Endodermal cell (in vitro differentiated cells): ENCODE measurements around the gene TRIM38. TPM values are rescaled to one million over a fixed set of nuclear protein-coding genes. Genes with fewer than 3 reads are reported as not detected.

ENCODE experiments used
- DNase-seq: peaks from one replicate; pipeline ENCODE4 v3.0.0-alpha.2; 2017
- H3K27ac ChIP-seq: 2 replicates; pipeline ENCODE4 v1.5.1; 2013; ENCODE audit warnings: mild to moderate bottlenecking, low read depth, low read length, moderate library complexity
- H3K27me3 ChIP-seq: 2 replicates; pipeline ENCODE4 v1.6.1; 2013; ENCODE audit warnings: mild to moderate bottlenecking, low read length, moderate library complexity; ENCODE audit not compliant: insufficient read depth, control insufficient read depth, poor library complexity, severe bottlenecking
- H3K36me3 ChIP-seq: 2 replicates; pipeline ENCODE4 v1.7.0; 2013; ENCODE audit warnings: mild to moderate bottlenecking, low read length, moderate library complexity; ENCODE audit not compliant: control insufficient read depth, insufficient read depth
- H3K4me1 ChIP-seq: one replicate; pipeline ENCODE4 v1.7.0; 2013; ENCODE audit warnings: low read length; ENCODE audit not compliant: control insufficient read depth, insufficient read depth
- H3K4me3 ChIP-seq: 2 replicates; pipeline ENCODE4 v1.5.1; 2013; ENCODE audit warnings: mild to moderate bottlenecking, low read length, moderate library complexity
- H3K9ac ChIP-seq: 2 replicates; pipeline ENCODE4 v1.6.1; 2013; ENCODE audit warnings: mild to moderate bottlenecking, low read length, moderate library complexity; ENCODE audit not compliant: poor library complexity, severe bottlenecking; ENCODE audit errors: extremely low read depth
- H3K9me3 ChIP-seq: 2 replicates; pipeline ENCODE4 v1.6.1; 2013; ENCODE audit warnings: mild to moderate bottlenecking, low read length, moderate library complexity; ENCODE audit not compliant: control insufficient read depth
- H3K27ac Mint-ChIP-seq: 2 replicates; pipeline ENCODE4 v1.8.0; 2020; ENCODE audit warnings: mixed read lengths
- H3K27me3 Mint-ChIP-seq: 2 replicates; pipeline ENCODE4 v1.8.0; 2021; ENCODE audit warnings: mild to moderate bottlenecking, mixed read lengths; ENCODE audit not compliant: insufficient read depth
- H3K36me3 Mint-ChIP-seq: 2 replicates; pipeline ENCODE4 v1.8.0; 2020; ENCODE audit warnings: low read depth, mixed read lengths
- H3K4me1 Mint-ChIP-seq: 2 replicates; pipeline ENCODE4 v1.8.0; 2020; ENCODE audit warnings: mixed read lengths
- H3K4me3 Mint-ChIP-seq: 2 replicates; pipeline ENCODE4 v1.8.0; 2020; ENCODE audit warnings: mild to moderate bottlenecking, moderate library complexity, mixed read lengths
- H3K9me3 Mint-ChIP-seq: 2 replicates; pipeline ENCODE4 v1.8.0; 2020; ENCODE audit warnings: mild to moderate bottlenecking, mixed read lengths
- WGBS, 2 experiments: methylation state at CpG; one replicate each; pipeline versions ENCODE4 v1.1.5 to v1.1.7; 2013; ENCODE audit warnings: missing lambda C conversion rate in 2 of 2, mixed read lengths in 1 of 2; ENCODE audit not compliant: insufficient coverage in 1 of 2, insufficient read length in 1 of 2; 5-methylcytosine and 5-hydroxymethylcytosine counted together
- total RNA-seq, 2 donors: library from RNA; stranded (reverse); fragmentation: NEBNext Ultra II Directional in 1 of 2; extraction: Animal tissue kit (Norgen Biotek cat#: 25700) in 1 of 2; gene quantifications; 2 replicates in 1 of 2; 3 replicates in 1 of 2; pipeline ENCODE4 v1.2.1, GENCODE V29; 2021
- TF ChIP-seq, protein P1 (sequence below): fragments of 200-600 bp; sonication (generic); conservative IDR thresholded peaks from 2 replicates; pipeline ENCODE4 v1.5.0; 2021; ENCODE audit warnings: antibody characterized with exemption, mild to moderate bottlenecking

Gene TRIM38
- total RNA-seq, 2 donors from 2014 or later = 4.2 to 4.4 TPM

GRCh38 chr6:26022737-26023136 lies 60.1 kb downstream of the TRIM38 start:
- Histone ChIP-seq H3K27me3 (no peaks in the 10 kb centered on the region), H3K9ac (no peak overlapping the region), H3K4me3 (no peak overlapping the region), H3K27ac (no peak overlapping the region), H3K4me1 (peaks cover 8% of the 10 kb centered on the region), H3K36me3 (no peaks in the 10 kb centered on the region), H3K9me3 (peaks cover 12% of the 10 kb centered on the region)
- Mint-ChIP-seq H3K27me3 (no peaks in the 10 kb centered on the region), H3K36me3 (peaks cover 2% of the 10 kb centered on the region), H3K9me3 (peaks cover 15% of the 10 kb centered on the region), H3K4me1 (peaks cover 45% of the 10 kb centered on the region), H3K4me3 (peak overlapping the region; percentile 82), H3K27ac (peak overlapping the region; percentile 62)
- no peak for DNase-seq
- WGBS, 2 experiments = 80% methylated on average over 1 of the region's 1 CpG; no CpG with 5 or more reads in 1 of the 2 experiments
- TF ChIP-seq, protein P1, sequence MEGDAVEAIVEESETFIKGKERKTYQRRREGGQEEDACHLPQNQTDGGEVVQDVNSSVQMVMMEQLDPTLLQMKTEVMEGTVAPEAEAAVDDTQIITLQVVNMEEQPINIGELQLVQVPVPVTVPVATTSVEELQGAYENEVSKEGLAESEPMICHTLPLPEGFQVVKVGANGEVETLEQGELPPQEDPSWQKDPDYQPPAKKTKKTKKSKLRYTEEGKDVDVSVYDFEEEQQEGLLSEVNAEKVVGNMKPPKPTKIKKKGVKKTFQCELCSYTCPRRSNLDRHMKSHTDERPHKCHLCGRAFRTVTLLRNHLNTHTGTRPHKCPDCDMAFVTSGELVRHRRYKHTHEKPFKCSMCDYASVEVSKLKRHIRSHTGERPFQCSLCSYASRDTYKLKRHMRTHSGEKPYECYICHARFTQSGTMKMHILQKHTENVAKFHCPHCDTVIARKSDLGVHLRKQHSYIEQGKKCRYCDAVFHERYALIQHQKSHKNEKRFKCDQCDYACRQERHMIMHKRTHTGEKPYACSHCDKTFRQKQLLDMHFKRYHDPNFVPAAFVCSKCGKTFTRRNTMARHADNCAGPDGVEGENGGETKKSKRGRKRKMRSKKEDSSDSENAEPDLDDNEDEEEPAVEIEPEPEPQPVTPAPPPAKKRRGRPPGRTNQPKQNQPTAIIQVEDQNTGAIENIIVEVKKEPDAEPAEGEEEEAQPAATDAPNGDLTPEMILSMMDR = no peak

DNA sequence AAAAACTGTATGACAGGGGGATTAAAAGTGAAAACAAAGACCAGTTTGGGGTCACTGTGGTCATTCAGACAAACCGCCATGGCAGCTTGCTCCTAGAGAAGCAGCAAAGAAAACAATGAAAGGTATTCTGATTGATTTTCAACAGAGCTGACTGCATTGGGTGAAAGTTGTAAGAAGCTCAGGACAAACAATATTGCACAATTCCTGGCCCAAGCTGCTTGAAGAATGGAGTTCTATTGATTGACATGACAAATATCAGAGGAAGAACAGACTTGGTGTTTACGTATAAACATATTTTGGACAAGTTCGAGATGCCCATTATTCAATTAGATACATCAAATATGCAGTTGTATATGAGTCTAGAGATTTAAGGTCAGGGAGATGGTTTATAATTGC lies 62.0 kb downstream of the TRIM38 start:
- no peak overlapping the region for H3K9ac ChIP-seq
- H3K27me3 Mint-ChIP-seq = no peaks in the 10 kb centered on the region
- H3K4me1 Mint-ChIP-seq = peaks cover 56% of the 10 kb centered on the region
- DNase-seq = no peak
- H3K36me3 Mint-ChIP-seq = peaks cover under 1% of the 10 kb centered on the region
- WGBS, 2 experiments = 92 to 100% methylated on average over 1 to 3 of the region's 3 CpGs
- no peak overlapping the region for H3K27ac ChIP-seq
- H3K9me3 ChIP-seq = peaks cover 12% of the 10 kb centered on the region
- H3K4me1 ChIP-seq = peaks cover 23% of the 10 kb centered on the region
- TF ChIP-seq, protein P1 = no peak
- peak overlapping the region; percentile 71 for H3K27ac Mint-ChIP-seq
- no peaks in the 10 kb centered on the region for H3K27me3 ChIP-seq
- H3K36me3 ChIP-seq = no peaks in the 10 kb centered on the region
- no peak overlapping the region for H3K4me3 ChIP-seq
- no peak overlapping the region for H3K4me3 Mint-ChIP-seq
- peaks cover 1% of the 10 kb centered on the region for H3K9me3 Mint-ChIP-seq

DNA sequence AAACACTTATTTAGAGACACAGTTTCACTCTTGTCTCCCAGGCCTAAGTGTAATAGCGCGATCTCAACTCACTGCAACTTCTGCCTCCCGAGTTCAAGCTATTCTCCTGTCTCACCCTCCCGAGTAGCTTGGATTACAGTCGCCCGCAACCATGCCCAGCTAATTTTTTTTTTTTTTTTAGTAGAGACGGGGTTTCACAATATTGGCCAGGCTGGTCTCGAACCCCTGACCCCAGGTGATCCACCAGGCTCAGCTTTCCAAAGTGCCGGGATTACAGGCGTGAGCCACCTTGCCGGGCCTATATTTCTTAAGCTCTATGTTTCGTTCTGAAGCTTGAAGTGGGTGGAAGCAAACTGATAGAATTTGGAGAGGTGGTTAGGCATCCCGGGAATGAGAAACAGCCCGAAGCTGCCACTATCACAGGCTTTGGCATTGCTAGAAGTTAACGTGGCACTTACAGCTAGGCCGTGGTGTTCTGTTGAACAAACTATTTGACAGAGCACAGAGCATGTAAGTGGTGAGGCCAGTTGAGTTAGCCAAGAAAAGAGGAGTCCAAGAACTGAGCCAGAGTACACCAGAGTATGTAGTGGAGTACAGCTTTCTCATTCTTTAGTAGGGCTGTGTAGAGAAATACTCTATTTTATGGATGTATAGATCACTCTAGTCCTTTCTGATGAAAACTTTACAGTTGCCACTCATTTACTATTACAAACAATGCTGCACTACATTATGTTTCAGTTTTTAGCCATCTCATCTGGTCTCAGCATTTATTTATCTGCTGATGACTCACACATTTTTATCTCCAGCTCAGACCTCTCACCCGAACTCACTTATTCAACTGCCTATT lies 62.7 kb downstream of the TRIM38 start:
- peak overlapping the region; percentile 80 for H3K4me3 Mint-ChIP-seq
- no peaks in the 10 kb centered on the region for H3K27me3 Mint-ChIP-seq
- H3K4me1 Mint-ChIP-seq = peaks cover 62% of the 10 kb centered on the region
- H3K4me3 ChIP-seq = peak overlapping the region; percentile 94
- TF ChIP-seq, protein P1 = no peak
- H3K27ac ChIP-seq = no peak overlapping the region
- peaks cover 26% of the 10 kb centered on the region for H3K4me1 ChIP-seq
- no peaks in the 10 kb centered on the region for H3K36me3 ChIP-seq
- H3K27ac Mint-ChIP-seq = peak overlapping the region; percentile 97
- H3K27me3 ChIP-seq = no peaks in the 10 kb centered on the region
- H3K9me3 ChIP-seq = peaks cover 12% of the 10 kb centered on the region
- no peaks in the 10 kb centered on the region for H3K9me3 Mint-ChIP-seq
- no peak overlapping the region for H3K9ac ChIP-seq
- WGBS, 2 experiments = 89 to 90% methylated on average over 13 to 17 of the region's 17 CpGs
- no peaks in the 10 kb centered on the region for H3K36me3 Mint-ChIP-seq
- peak; percentile 66 for DNase-seq
